GM10266 (cell line): ENCODE measurements around the gene UBE2K.
"Not testable (repeated sequence)": the region's sequence is repeated elsewhere in the genome, so short reads cannot be mapped to it uniquely, and the experiment has no call there.

ENCODE experiments used
- DNase-seq: peaks from one replicate; pipeline ENCODE4 v3.0.0; 2012; ENCODE audit errors: extremely low spot score
- TF ChIP-seq, protein P1 (sequence below): IDR thresholded peaks from 2 replicates; pipeline ENCODE4 v1.5.1; 2012; ENCODE audit warnings: mild to moderate bottlenecking, low read depth; ENCODE audit not compliant: control insufficient read depth, insufficient read depth; ENCODE audit errors: missing control alignments

The UBE2K gene

DNA sequence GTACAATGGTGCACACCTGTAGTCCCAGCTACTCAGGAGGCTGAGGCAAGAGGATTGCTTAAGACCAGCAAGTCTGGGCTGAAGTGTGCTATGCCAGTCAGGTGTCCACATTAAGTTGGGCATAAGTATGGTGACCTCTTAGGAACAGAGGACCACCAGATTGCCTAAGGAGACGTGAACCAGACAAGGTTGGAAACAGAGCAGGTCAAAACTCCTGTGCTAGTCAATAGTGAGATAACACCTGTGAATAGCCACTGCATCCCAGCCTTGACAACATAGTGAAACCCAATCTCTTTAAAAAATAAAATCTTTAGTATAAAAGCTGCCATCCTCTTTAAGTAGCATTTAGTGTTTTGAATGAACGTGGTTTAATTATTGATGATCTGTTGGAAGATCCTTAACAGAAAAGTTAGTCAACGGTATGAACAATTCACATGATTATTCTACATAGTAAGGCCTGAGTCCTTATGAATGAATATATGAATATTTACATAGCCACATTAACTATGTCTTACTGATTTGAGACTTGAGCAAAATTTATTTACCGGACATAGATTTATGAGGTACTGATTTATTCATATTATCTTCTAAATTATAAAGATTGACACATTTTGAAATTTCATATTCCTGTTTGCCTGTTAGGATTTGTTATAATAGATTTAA is 63.2 kb downstream of the UBE2K start:
- TF ChIP-seq, protein P1, sequence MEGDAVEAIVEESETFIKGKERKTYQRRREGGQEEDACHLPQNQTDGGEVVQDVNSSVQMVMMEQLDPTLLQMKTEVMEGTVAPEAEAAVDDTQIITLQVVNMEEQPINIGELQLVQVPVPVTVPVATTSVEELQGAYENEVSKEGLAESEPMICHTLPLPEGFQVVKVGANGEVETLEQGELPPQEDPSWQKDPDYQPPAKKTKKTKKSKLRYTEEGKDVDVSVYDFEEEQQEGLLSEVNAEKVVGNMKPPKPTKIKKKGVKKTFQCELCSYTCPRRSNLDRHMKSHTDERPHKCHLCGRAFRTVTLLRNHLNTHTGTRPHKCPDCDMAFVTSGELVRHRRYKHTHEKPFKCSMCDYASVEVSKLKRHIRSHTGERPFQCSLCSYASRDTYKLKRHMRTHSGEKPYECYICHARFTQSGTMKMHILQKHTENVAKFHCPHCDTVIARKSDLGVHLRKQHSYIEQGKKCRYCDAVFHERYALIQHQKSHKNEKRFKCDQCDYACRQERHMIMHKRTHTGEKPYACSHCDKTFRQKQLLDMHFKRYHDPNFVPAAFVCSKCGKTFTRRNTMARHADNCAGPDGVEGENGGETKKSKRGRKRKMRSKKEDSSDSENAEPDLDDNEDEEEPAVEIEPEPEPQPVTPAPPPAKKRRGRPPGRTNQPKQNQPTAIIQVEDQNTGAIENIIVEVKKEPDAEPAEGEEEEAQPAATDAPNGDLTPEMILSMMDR = no peak
- DNase-seq = no peak

DNA sequence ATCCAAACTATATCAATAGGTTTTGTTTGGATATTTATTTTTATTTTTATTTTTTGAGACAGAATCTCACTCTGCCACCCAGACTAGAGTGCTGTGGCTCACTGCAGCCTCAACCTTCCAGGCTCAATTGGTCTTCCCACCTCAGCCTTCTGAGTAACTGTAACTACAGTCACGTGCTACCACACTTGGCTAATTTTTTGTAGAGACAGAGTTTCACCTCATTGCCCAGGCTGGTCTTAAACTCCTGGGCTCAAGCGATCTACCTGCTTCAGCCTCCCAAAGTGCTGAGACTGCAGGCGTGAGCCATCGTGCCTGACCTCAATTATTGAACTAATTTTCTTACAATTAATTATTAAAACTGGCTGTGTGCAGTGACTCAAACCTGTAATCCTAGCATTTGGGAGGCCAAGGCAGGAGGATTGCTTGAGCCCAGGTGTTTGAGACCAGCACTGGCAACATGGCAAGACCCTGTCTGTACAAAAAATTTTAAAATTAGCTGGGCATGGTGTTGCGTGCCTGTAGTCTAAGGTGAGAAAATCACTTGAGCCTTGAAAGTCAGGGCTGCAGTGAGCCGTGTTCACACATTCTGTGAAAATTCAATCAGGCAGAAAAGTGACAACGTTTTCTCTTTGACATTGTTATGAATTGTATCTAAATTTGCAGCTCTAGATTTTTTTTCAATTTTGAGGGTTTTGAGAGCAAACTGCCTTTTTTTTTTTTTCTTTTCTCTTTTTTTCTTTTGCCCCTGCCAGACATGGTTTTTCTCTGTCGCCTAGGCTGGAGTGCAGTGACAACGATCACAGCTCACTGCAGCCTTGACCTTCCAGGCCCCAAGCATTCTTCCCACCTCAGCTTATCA is 66.0 kb downstream of the UBE2K start:
- TF ChIP-seq, protein P1 = no peak
- peak; percentile 52 for DNase-seq

DNA sequence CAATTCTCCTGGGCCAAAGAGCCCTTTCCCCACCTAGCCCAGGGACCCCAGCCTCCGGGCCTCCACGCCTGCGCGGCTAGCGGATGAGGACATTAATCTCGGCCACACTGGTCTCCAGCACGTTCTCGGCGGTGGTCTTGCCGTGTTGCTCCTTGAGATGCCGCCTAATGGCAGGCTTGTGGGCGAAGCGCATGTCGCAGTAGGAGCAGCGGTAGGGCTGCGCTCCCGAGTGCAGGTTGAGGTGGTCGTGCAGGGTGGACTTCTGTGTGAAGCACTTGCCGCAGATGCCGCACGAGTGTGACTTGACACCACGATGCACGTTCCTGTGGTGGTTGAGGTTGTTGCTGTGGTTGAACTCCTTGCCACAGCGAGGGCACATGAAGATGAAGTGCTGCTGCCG is 72.1 kb downstream of the UBE2K start:
- TF ChIP-seq, protein P1 = no peak
- DNase-seq = no peak

DNA sequence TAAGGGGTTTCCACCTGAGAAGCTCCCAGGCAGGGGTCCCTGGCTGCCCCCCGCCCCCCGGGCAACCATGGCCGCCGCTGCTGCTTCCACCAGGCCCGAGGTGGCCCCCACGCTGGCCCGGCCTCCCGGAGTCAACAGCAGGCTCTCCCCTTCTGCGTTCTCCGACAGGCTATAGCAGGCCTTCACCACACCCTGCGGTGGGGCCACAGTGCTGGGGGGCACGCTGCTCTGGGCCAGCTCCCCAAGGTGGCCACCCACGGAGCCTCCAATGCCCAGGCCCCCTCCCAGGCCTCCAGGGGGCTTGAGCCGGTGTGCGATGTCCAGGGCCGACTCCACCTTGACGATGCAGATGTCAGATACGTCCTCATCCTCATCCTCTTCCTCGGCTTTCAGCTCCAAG is 72.5 kb downstream of the UBE2K start:
- TF ChIP-seq, protein P1 = no peak
- DNase-seq = no peak

DNA sequence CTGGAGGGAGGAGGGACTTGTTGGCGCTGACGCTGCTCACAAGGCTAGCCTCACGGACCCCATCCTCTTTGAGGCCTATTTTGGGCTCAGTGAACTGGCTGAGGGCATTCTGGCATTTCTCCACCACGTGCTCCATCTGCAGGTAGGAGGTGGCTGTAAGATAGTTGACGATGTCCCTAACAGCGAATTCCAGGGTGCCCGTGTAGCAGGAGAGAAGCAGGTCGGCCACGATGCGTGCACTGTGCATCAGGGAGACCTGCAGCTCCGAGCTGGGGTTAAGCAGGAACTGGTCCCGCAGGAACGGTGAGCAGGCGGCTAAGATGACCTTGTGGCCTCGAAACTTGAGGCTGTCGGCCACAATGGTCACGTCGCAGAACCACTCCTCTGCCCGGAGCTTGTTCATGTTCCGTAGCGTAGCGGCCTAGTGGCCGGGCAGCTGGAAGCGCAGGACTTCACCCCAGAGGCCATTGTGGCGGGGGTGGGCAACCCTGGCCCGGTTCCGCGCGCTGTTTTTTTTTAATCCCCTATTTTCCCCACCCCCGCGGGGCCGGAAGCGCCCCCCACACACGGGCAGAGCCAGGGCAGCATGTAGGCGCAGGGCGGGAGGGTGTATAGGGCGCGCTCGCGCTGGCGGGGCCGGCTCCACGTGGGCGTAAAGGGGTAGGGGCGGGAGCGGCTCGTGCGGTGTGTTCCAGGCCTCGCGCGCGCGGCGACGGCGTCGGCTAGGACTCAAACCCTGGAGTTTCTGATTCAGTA is 73.2 kb downstream of the UBE2K start:
- no peak for DNase-seq
- TF ChIP-seq, protein P1 = no peak

DNA sequence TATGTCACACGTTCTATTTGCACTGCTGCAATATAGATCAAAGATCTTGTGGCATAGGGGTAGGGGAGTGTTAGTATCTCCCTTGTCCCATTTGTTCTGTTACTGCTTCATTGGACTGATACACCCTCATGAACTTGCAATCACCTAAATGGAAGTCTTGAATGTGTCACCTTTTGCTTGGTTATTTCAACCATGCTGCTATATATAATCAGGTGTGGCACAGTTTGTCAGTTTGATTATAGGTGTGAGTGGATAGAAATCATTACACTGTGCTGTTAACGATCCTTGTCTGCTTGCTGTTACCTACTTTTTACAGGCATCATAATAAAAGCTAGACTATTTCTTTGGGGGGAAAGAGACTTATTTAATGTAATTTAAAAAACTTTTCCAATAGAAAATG is 84.1 kb downstream of the UBE2K start:
- not testable (repeated sequence) for DNase-seq

DNA sequence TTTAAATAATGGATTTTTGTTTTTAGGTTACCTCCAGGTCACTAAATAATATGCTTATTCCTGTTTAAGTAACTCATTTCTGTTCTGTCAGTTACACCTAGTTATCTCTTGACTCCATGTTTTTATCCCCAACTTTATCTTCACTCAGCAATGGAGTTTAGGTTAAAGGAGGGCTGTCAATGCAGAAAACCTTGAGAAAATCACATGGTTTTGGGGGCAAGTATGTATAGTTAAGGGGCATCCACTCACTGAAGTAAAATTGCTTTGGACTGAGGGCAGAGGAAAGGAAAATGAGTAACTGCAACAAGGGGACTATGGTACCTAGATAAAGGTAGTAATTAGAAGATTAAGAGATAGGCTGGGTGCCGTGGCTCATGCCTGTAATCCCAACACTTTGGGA is 87.1 kb downstream of the UBE2K start:
- TF ChIP-seq, protein P1 = no peak
- no peak for DNase-seq
